Astrocyte of the spinal cord (primary cell): Measurements from ENCODE around the gene TAF3.

ENCODE experiments used
- DNase-seq: peaks from one replicate; pipeline ENCODE4 v3.0.0; 2011; ENCODE audit warnings: low read depth, low spot score
- H3K4me3 ChIP-seq: 2 replicates; pipeline ENCODE4 v1.5.1; 2011; ENCODE audit warnings: low read depth, mild to moderate bottlenecking, low read length, moderate library complexity
- in situ Hi-C: cut with HindIII; loops from 2 replicates; pipeline ENCODE4 v1.10.0; 2017; ENCODE audit warnings: low sequenced_read_pairs
- TF ChIP-seq, protein P1 (sequence below): IDR thresholded peaks from 2 replicates; pipeline ENCODE4 v1.5.1; 2012; ENCODE audit warnings: low read depth, mild to moderate bottlenecking, low read length, inconsistent platforms

The TAF3 gene

DNA sequence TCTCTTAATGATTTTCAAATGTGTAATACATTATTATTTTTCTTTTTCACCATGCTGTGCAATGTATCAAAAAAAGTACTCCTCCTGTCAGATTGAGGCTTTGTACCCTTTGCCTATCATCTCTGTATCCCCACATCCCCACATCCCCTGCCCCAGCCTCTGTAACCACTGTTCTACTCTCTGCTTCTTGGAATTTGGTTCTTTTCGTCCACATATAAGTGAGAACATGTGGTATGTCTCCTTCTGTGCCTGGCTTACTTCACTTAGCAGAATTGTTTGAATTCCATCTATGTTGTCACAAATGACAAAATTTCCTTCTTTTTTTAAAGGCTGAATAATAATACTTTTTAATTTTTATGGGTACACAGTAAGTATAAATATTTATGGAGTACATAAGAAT, 13.8 kb downstream of the TAF3 start:
- in situ Hi-C loops, result no loop called here
- DNase-seq, result no peak
- TF ChIP-seq, protein P1, sequence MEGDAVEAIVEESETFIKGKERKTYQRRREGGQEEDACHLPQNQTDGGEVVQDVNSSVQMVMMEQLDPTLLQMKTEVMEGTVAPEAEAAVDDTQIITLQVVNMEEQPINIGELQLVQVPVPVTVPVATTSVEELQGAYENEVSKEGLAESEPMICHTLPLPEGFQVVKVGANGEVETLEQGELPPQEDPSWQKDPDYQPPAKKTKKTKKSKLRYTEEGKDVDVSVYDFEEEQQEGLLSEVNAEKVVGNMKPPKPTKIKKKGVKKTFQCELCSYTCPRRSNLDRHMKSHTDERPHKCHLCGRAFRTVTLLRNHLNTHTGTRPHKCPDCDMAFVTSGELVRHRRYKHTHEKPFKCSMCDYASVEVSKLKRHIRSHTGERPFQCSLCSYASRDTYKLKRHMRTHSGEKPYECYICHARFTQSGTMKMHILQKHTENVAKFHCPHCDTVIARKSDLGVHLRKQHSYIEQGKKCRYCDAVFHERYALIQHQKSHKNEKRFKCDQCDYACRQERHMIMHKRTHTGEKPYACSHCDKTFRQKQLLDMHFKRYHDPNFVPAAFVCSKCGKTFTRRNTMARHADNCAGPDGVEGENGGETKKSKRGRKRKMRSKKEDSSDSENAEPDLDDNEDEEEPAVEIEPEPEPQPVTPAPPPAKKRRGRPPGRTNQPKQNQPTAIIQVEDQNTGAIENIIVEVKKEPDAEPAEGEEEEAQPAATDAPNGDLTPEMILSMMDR, result no peak
- no peak overlapping the region for H3K4me3 ChIP-seq

- in situ Hi-C loops, result no loop called here
- H3K4me3 ChIP-seq, result no peak overlapping the region
- DNase-seq, result no peak
- TF ChIP-seq, protein P1, result no peak
Observed at GRCh38 chr10:7833210-7833609, 14.9 kb downstream of the TAF3 start.

GRCh38 chr10:7834262-7834661, 16.0 kb downstream of the TAF3 start:
- in situ Hi-C loops, result no loop called here
- TF ChIP-seq, protein P1, result no peak
- no peak overlapping the region for H3K4me3 ChIP-seq
- DNase-seq, result no peak

- in situ Hi-C loops, result no loop called here
Observed at GRCh38 chr10:7836571-7836970, 18.3 kb downstream of the TAF3 start.

DNA sequence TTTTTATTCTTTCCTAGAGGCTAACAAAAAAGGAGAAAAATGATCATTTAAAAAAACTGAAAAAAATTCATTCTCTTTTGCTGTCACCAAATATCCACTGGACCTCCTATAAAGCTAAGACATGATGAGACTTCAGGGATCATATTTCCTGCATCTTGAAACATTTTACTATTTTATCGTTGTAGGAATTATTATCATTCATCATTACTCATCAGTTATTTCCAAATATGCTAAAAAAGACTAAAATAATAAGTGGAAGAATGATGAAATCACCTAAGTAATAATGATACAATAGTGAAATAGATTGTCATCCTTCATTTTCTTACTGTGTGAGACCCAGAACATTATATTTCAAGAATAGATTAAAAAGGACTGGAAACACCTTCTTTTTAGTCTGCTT, 28.3 kb downstream of the TAF3 start:
- TF ChIP-seq, protein P1, result no peak
- in situ Hi-C loops, result no loop called here
- no peak overlapping the region for H3K4me3 ChIP-seq
- no peak for DNase-seq

More at GRCh38 chr10:7836571-7836970, 18.3 kb downstream of the TAF3 start:
- no peak overlapping the region for H3K4me3 ChIP-seq
- TF ChIP-seq, protein P1, result no peak
- DNase-seq, result no peak

GRCh38 chr10:7853226-7853842, 35.0 kb downstream of the TAF3 start:
- H3K4me3 ChIP-seq, result no peak overlapping the region
- TF ChIP-seq, protein P1, result no peak
- no peak for DNase-seq
- in situ Hi-C loops, result no loop called here
